ENCODE data around the gene WDFY2. TPM values are rescaled to one million over a fixed set of nuclear protein-coding genes. Genes with fewer than 3 reads are reported as not detected.

WDFY2 gene
- total RNA-seq, 4 donors from 2014 or later: 7.7 to 23.3 (median 18.2) TPM

DNA sequence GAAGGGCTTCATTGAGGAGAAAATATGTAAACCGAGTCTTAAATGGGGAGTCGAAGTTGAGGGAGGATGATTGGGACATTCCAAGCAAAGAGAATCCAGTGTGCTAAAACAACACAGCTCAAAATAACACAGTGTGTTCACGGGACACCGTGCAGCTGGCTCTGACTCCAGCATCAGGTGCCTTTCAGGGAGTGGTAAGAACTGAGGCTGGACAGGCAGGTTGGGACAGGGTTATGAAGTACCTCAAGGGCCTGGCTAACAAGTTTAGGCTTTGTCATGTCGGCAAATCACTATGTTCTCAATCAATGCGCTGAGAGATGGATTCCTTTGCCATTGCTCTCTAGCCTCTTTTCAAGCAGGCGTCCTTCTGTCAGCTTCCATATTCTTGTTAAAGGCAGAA lies 27.5 kb upstream of the WDFY2 start:
- H3K27ac ChIP-seq: peak overlapping the region; percentile 52 to 89 (median 82)

DNA sequence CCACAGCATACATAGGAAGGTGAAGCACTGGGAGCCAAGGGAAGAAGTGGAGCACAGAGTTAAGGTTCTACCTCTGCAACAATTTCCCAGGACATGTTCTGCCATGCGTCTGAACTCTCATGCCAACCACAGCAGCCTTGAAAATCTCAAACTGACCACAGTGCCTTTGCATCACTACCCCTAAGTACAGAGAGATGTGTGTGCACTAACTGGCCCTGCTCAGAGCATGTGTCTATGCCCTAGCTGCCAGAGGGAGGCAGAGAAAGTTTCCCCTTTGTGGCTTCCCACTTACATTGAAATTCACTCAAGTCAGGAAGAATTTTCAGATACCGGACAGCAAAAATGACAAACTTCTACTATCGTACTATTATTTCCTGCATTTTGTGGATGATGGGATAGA lies 26.8 kb upstream of the WDFY2 start:
- no peak for TF ChIP-seq POLR2A (IDR thresholded peaks at IDR 0.05)
- TF ChIP-seq, protein P1, sequence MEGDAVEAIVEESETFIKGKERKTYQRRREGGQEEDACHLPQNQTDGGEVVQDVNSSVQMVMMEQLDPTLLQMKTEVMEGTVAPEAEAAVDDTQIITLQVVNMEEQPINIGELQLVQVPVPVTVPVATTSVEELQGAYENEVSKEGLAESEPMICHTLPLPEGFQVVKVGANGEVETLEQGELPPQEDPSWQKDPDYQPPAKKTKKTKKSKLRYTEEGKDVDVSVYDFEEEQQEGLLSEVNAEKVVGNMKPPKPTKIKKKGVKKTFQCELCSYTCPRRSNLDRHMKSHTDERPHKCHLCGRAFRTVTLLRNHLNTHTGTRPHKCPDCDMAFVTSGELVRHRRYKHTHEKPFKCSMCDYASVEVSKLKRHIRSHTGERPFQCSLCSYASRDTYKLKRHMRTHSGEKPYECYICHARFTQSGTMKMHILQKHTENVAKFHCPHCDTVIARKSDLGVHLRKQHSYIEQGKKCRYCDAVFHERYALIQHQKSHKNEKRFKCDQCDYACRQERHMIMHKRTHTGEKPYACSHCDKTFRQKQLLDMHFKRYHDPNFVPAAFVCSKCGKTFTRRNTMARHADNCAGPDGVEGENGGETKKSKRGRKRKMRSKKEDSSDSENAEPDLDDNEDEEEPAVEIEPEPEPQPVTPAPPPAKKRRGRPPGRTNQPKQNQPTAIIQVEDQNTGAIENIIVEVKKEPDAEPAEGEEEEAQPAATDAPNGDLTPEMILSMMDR (IDR thresholded peaks at IDR 0.05): no peak
- intact Hi-C loops (cut with DNase I): no loop called here
- DNase-seq: no peak
- Histone ChIP-seq H3K9me3 (no peaks in the 10 kb centered on the region), H3K4me1 (peaks cover 10 to 38% (median 20%) of the 10 kb centered on the region in 3 donors), H3K36me3 (no peaks in the 10 kb centered on the region), H3K4me3 (peak overlapping the region in 1 of 4 donors; percentile 4), H3K27ac (peak overlapping the region; percentile 75 to 89 (median 84)), H3K27me3 (no peaks in the 10 kb centered on the region)
- 59 to 64% methylated on average over 3 of the region's 3 CpGs for WGBS, 2 donors

More for the DNA sequence above, 27.5 kb upstream of the WDFY2 start:
- H3K4me3 ChIP-seq: no peak overlapping the region
- intact Hi-C loops (cut with DNase I): no loop called here
- WGBS, 2 donors: 37 to 53% methylated on average over 7 of the region's 7 CpGs
- no peaks in the 10 kb centered on the region for H3K27me3 ChIP-seq
- H3K36me3 ChIP-seq: no peaks in the 10 kb centered on the region
- TF ChIP-seq POLR2A (IDR thresholded peaks at IDR 0.05): no peak
- no peaks in the 10 kb centered on the region for H3K9me3 ChIP-seq
- no peak for DNase-seq
- H3K4me1 ChIP-seq: peaks cover 10 to 38% (median 20%) of the 10 kb centered on the region in 3 donors

DNA sequence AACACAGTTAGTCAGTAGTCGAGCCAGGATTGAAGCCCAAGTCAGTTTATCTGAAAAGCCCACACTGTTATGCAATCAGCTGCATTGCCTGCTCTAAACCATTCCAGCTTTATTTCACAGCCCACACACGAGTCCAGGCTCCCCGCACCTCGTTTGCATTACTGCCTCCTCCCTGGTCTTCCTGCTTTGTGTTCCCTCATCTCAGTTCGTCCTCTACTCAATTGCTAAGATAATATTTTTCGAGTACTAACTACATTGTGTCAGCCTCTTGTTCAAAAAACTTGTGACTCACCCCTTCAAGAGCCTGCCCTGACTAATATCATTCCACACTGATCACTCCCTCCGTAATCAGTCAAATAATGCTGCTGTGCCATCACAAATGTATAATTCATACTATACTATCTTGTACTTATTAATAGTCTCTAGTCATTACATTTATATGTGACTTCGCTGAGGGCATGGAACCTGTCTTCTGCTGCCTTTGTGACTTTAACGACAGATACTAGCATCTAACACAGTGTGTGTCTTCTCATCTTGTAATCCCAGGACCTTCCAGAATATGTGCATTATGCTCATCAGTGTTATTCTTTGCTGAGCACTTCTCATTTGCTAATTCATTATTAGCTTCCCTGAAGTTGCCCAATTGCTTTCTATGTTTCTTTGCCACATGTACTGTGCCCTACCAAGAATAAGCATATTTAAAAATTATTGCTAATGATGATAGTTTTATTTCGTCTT lies 26.2 kb upstream of the WDFY2 start:
- DNase-seq: no peak
- peak overlapping the region in 1 of 4 donors; percentile 4 for H3K4me3 ChIP-seq
- H3K4me1 ChIP-seq: peaks cover 10 to 38% (median 20%) of the 10 kb centered on the region in 3 donors
- no peaks in the 10 kb centered on the region for H3K36me3 ChIP-seq
- H3K27me3 ChIP-seq: no peaks in the 10 kb centered on the region
- H3K9me3 ChIP-seq: no peaks in the 10 kb centered on the region
- intact Hi-C loops (cut with DNase I): no loop called here
- TF ChIP-seq, protein P1 (IDR thresholded peaks at IDR 0.05): no peak
- no peak for TF ChIP-seq POLR2A (IDR thresholded peaks at IDR 0.05)
- H3K27ac ChIP-seq: peak overlapping the region; percentile 75 to 89 (median 84)
- 24 to 38% methylated on average over 10 of the region's 10 CpGs for WGBS, 2 donors

DNA sequence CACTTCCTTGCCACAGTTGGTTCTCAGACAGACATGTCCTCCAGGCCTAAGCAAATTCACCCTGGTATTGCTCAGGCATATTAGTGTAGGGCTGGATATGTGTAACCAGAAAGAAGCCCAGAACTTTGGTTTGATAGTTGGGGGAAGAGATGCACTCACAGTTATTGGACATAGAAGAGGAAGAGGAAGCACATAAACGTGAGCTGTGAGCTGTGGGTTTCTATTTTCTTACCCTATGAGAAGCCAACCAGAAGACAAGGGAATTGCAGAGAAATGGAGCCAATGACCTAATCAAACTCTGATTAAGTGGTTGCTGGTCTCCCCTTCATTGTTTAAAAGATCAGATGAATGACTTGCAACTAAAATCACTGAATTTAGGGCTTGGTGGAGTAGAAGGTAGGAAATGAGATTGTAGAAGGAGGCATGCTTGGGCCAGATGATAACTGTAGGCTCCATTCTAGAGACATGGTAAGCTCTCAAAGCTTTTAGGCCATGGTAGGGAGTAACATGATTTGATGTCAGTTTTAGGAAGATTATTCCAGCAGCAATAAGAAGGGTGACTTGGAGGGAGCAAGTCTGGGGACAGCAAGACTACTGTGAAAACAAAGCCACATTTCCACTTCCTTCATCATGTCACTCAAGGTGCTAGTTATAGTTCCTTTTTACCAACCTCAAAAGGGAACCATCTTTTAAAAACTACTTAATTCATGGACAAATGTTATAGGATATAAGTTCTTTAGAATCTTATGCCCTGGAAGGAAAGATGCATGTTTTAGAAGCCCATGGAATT lies 24.1 kb upstream of the WDFY2 start:
- peaks cover 10 to 53% (median 20%) of the 10 kb centered on the region in 3 donors for H3K4me1 ChIP-seq
- 59 to 67% methylated on average over 1 of the region's 1 CpG for WGBS, 2 donors
- intact Hi-C loops (cut with DNase I): no loop called here

DNA sequence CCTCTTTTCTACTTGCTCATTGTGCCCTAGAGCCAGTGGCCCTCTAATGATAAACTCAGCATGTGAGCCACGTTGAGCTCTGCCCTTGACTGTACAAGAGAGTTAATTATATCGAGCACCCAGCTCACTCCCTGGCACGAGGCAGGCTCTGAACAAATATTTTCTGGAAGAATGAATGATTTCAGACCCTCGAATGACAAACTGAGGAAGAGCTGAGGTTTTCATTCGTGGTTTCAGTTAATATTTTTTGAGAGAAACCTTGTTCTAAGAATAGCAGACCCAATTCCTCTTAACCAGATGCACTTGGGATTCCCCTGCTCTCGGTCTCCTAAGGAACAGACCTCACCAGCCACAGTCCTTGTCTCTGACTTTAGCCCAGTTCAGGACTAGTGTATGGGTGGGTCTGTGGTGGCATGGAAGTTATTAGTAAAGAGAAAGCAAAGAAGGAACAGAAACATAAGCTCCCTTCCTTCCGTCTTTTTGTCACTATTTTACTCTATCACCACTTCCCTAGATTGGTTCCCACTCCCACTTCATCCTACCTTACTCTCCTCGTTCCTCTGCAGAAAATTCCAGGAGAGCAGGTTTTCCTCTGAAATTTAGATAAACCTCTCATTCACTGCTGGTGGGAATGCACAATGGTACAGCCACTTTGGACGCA lies 22.1 kb upstream of the WDFY2 start:
- no peak for DNase-seq
- H3K4me3 ChIP-seq: no peak overlapping the region
- H3K27me3 ChIP-seq: no peaks in the 10 kb centered on the region
- H3K4me1 ChIP-seq: peaks cover 10 to 39% (median 13%) of the 10 kb centered on the region in 3 donors
- H3K27ac ChIP-seq: no peak overlapping the region
- intact Hi-C loops (cut with DNase I): no loop called here
- no peaks in the 10 kb centered on the region for H3K36me3 ChIP-seq
- TF ChIP-seq POLR2A (IDR thresholded peaks at IDR 0.05): no peak
- TF ChIP-seq, protein P1 (IDR thresholded peaks at IDR 0.05): no peak
- whole genome bisulfite sequencing, 2 donors: 65 to 74% methylated on average over 9 of the region's 9 CpGs
- peaks cover 0 to 3% (median 0%) of the 10 kb centered on the region in 3 donors for H3K9me3 ChIP-seq

More for the DNA sequence above, 24.1 kb upstream of the WDFY2 start:
- no peak overlapping the region for H3K4me3 ChIP-seq
- no peak for TF ChIP-seq POLR2A (IDR thresholded peaks at IDR 0.05)
- TF ChIP-seq, protein P1 (IDR thresholded peaks at IDR 0.05): no peak
- DNase-seq: no peak
- H3K27ac ChIP-seq: no peak overlapping the region
- H3K9me3 ChIP-seq: no peaks in the 10 kb centered on the region
- no peaks in the 10 kb centered on the region for H3K36me3 ChIP-seq
- no peaks in the 10 kb centered on the region for H3K27me3 ChIP-seq
